Suprapubic skin (tissue), 4 donors: ENCODE data around the gene B3GLCT.

ENCODE experiments used
- EP300 ChIP-seq: sonication (generic); formaldehyde crosslinking; IDR thresholded peaks from one replicate; pipeline ENCODE4 v1.6.1; 2017; ENCODE audit warnings: antibody characterized with exemption
- POLR2A ChIP-seq, 2 donors: fragments of 450-650 bp; IDR thresholded peaks; one replicate each; pipeline ENCODE4 v1.6.1; 2017; ENCODE audit warnings: antibody characterized with exemption in 2 of 2, mild to moderate bottlenecking in 2 of 2, moderate library complexity in 2 of 2
- POLR2AphosphoS5 ChIP-seq, 3 donors: sonication (generic); formaldehyde crosslinking; IDR thresholded peaks; one replicate each; pipeline ENCODE4 v1.6.1; 2017; ENCODE audit warnings: antibody characterized with exemption in 3 of 3

DNA sequence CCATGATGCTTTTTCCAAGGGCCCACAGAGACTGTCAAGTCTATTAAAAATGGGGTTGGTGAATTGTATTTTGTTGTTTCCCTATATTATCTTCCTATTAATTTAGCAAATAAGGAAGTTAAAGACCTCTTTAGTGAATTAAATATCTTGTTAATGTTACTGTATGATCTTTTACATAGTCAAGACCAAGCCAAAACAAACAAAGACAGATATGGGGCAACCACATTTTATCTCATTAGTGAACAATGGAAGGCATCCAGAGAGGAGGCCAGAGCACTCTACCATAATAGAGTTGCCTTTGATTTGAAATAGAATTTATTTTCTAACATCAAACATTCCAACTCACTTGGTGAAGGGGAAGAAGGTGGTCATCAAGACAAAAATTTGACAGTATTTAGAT, 169.4 kb downstream of the B3GLCT start:
- no peak for TF ChIP-seq POLR2AphosphoS5 (IDR thresholded peaks at IDR 0.05)
- TF ChIP-seq POLR2A (IDR thresholded peaks at IDR 0.05), result no peak
- no peak for TF ChIP-seq EP300
